GM19463 (cell line): Measurements from ENCODE around the gene BMP7.

ENCODE experiments used
- ATAC-seq: cut with Tn5 transposase; IDR thresholded peaks from one replicate; pipeline ENCODE4 v1.9.1; 2021; ENCODE audit warnings: mild to moderate bottlenecking, moderate library complexity; ENCODE audit not compliant: unreplicated experiment

The BMP7 gene

GRCh38 chr20:57231951-57232428 is 34.5 kb downstream of the BMP7 start:
- ATAC-seq, result no peak

- ATAC-seq, result no peak
Measured at GRCh38 chr20:57231161-57231560, 35.3 kb downstream of the BMP7 start.

- no peak for ATAC-seq
Measured at GRCh38 chr20:57230247-57230646, 36.2 kb downstream of the BMP7 start.

- no peak for ATAC-seq
Measured at GRCh38 chr20:57229490-57229889, 37.0 kb downstream of the BMP7 start.

- ATAC-seq, result no peak
Measured at GRCh38 chr20:57225830-57226229, 40.6 kb downstream of the BMP7 start.

- ATAC-seq, result no peak
Measured at GRCh38 chr20:57225197-57225733, 41.2 kb downstream of the BMP7 start.

GRCh38 chr20:57224641-57225138 is 41.8 kb downstream of the BMP7 start:
- no peak for ATAC-seq

- no peak for ATAC-seq
Measured at GRCh38 chr20:57223648-57224489, 42.6 kb downstream of the BMP7 start.

- no peak for ATAC-seq
Measured at GRCh38 chr20:57222631-57222950, 43.9 kb downstream of the BMP7 start.

GRCh38 chr20:57221916-57222630 is 44.4 kb downstream of the BMP7 start:
- ATAC-seq, result no peak

GRCh38 chr20:57220337-57221145 is 45.9 kb downstream of the BMP7 start:
- ATAC-seq, result no peak

GRCh38 chr20:57219071-57219677 is 47.3 kb downstream of the BMP7 start:
- no peak for ATAC-seq

GRCh38 chr20:57218489-57218888 is 48.0 kb downstream of the BMP7 start:
- no peak for ATAC-seq

GRCh38 chr20:57217802-57218201 is 48.6 kb downstream of the BMP7 start:
- no peak for ATAC-seq

GRCh38 chr20:57216669-57217068 is 49.8 kb downstream of the BMP7 start:
- ATAC-seq, result no peak

- no peak for ATAC-seq
Measured at GRCh38 chr20:57215826-57216471, 50.5 kb downstream of the BMP7 start.

GRCh38 chr20:57215426-57215825 is 51.0 kb downstream of the BMP7 start:
- ATAC-seq, result no peak

- no peak for ATAC-seq
Measured at GRCh38 chr20:57214948-57215347, 51.5 kb downstream of the BMP7 start.

- no peak for ATAC-seq
Measured at GRCh38 chr20:57214427-57214826, 52.0 kb downstream of the BMP7 start.

- ATAC-seq, result no peak
Measured at GRCh38 chr20:57213924-57214323, 52.5 kb downstream of the BMP7 start.
